Measurements from ENCODE around the gene SRXN1.
"Not testable (repeated sequence)": the region's sequence is repeated elsewhere in the genome, so short reads cannot be mapped to it uniquely, and the experiment has no call there.

Gene SRXN1

GRCh38 chr20:642013-642397 lies 11.0 kb downstream of the SRXN1 start:
- H3K9me3 ChIP-seq (ENCODE audit: insufficient read depth, low read depth, low read length); H3K27ac ChIP-seq (ENCODE audit: low read length); H3K4me1 ChIP-seq (ENCODE audit: insufficient read depth, low read length); H3K9ac ChIP-seq (ENCODE audit: low read depth, low read length); H3K36me3 ChIP-seq (ENCODE audit: insufficient read depth, low read depth, low read length); H3K4me3 ChIP-seq (ENCODE audit: low read length); H3K27me3 ChIP-seq (ENCODE audit: insufficient read depth, low read length): not testable (repeated sequence)

- Histone ChIP-seq H3K27me3 (ENCODE audit: insufficient read depth, low read length) (no peaks in the 10 kb centered on the region), H3K9me3 (ENCODE audit: insufficient read depth, low read depth, low read length) (no peaks in the 10 kb centered on the region), H3K4me1 (ENCODE audit: insufficient read depth, low read length) (peaks cover 3% of the 10 kb centered on the region; the same call in 1 of the 2 replicates), H3K4me3 (ENCODE audit: low read length) (no peak overlapping the region), H3K36me3 (ENCODE audit: insufficient read depth, low read depth, low read length) (no peaks in the 10 kb centered on the region), H3K9ac (ENCODE audit: low read depth, low read length) (no peak overlapping the region), H3K27ac (ENCODE audit: low read length) (no peak overlapping the region)
Measured at GRCh38 chr20:641516-641875, 11.5 kb downstream of the SRXN1 start.

DNA sequence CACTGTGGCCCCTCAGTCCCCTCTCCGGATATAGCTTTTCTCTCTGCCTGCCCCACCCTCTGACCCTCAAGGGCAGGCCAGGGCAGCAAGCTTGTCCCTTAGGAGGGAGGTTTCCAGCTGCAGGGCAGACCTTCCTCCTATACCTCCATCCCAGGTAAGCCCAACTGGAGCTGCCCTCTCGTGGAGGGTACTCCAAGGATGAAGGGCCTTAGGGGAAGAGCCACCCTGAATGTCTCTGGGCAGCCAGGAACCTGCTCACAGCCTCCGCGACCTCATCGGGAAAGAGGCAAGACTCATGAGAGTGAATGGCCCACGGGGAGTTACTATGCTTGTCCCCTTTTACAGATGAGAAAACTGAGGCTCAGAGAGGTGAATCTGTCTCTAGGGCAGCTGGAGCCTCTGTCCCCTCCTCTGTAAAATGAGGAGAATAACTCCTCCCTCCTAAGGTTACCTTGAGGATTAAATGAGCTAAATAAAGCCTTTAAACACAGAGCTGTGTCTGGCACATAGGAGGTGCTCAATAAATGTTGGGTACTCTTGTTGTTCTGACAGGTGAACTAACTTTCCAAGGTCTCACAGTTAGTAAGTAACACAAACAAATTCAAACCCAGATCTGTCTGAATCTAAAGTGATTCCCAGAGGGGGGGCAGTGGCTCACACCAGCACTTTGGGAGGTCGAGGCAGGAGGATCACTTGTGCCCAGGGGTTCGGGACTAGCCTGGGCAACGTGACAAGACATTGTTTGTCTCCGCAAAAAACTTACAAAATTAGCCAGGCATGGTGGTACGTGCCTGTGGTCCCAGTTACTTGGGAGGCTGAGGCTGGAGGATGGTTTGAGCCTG lies 12.1 kb downstream of the SRXN1 start:
- no peak overlapping the region for H3K4me3 ChIP-seq (ENCODE audit: low read length)
- H3K4me1 ChIP-seq (ENCODE audit: insufficient read depth, low read length): peaks cover 3% of the 10 kb centered on the region; the same call in 1 of the 2 replicates
- H3K27me3 ChIP-seq (ENCODE audit: insufficient read depth, low read length): no peaks in the 10 kb centered on the region
- no peaks in the 10 kb centered on the region for H3K36me3 ChIP-seq (ENCODE audit: insufficient read depth, low read depth, low read length)
- no peak overlapping the region for H3K9ac ChIP-seq (ENCODE audit: low read depth, low read length)
- H3K27ac ChIP-seq (ENCODE audit: low read length): no peak overlapping the region
- no peaks in the 10 kb centered on the region for H3K9me3 ChIP-seq (ENCODE audit: insufficient read depth, low read depth, low read length)

- Histone ChIP-seq H3K9ac (ENCODE audit: low read depth, low read length) (no peak overlapping the region), H3K4me3 (ENCODE audit: low read length) (no peak overlapping the region), H3K27me3 (ENCODE audit: insufficient read depth, low read length) (no peaks in the 10 kb centered on the region), H3K27ac (ENCODE audit: low read length) (no peak overlapping the region), H3K36me3 (ENCODE audit: insufficient read depth, low read depth, low read length) (no peaks in the 10 kb centered on the region), H3K9me3 (ENCODE audit: insufficient read depth, low read depth, low read length) (no peaks in the 10 kb centered on the region), H3K4me1 (ENCODE audit: insufficient read depth, low read length) (no peaks in the 10 kb centered on the region)
Measured at GRCh38 chr20:638579-638978, 14.4 kb downstream of the SRXN1 start.

- H3K4me1 ChIP-seq (ENCODE audit: insufficient read depth, low read length): no peaks in the 10 kb centered on the region
- no peak overlapping the region for H3K9ac ChIP-seq (ENCODE audit: low read depth, low read length)
- H3K27ac ChIP-seq (ENCODE audit: low read length): no peak overlapping the region
- H3K9me3 ChIP-seq (ENCODE audit: insufficient read depth, low read depth, low read length): no peaks in the 10 kb centered on the region
- H3K36me3 ChIP-seq (ENCODE audit: insufficient read depth, low read depth, low read length): no peaks in the 10 kb centered on the region
- H3K4me3 ChIP-seq (ENCODE audit: low read length): no peak overlapping the region
- no peaks in the 10 kb centered on the region for H3K27me3 ChIP-seq (ENCODE audit: insufficient read depth, low read length)
Measured at GRCh38 chr20:637559-637958, 15.4 kb downstream of the SRXN1 start.

DNA sequence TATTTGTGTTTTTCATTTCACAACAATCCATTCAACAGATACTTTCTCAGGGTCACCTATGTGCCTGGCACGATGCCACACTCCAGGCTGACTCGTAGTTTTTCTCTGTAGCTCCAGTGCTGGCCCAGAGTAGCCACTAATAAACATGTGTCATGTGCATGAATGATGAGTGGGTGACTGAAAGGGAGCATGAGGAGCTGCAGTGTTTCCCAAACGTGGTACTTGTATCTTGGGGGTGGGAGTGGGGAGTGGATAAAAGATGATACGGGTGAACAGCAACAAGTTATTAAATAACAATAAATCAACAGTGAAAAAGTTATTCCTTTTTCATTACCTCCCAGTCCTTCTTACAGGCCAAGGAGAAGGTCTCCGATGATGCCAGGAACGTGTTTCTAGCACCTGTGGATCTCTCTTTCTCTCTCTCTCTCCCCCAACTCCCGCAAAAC lies 17.1 kb downstream of the SRXN1 start:
- H3K27me3 ChIP-seq (ENCODE audit: insufficient read depth, low read length): no peaks in the 10 kb centered on the region
- no peak overlapping the region for H3K4me3 ChIP-seq (ENCODE audit: low read length)
- no peaks in the 10 kb centered on the region for H3K4me1 ChIP-seq (ENCODE audit: insufficient read depth, low read length)
- H3K9me3 ChIP-seq (ENCODE audit: insufficient read depth, low read depth, low read length): no peaks in the 10 kb centered on the region
- H3K9ac ChIP-seq (ENCODE audit: low read depth, low read length): no peak overlapping the region
- no peaks in the 10 kb centered on the region for H3K36me3 ChIP-seq (ENCODE audit: insufficient read depth, low read depth, low read length)
- no peak overlapping the region for H3K27ac ChIP-seq (ENCODE audit: low read length)

- Histone ChIP-seq H3K9ac (ENCODE audit: low read depth, low read length) (no peak overlapping the region), H3K4me3 (ENCODE audit: low read length) (no peak overlapping the region), H3K27ac (ENCODE audit: low read length) (no peak overlapping the region), H3K9me3 (ENCODE audit: insufficient read depth, low read depth, low read length) (no peaks in the 10 kb centered on the region), H3K36me3 (ENCODE audit: insufficient read depth, low read depth, low read length) (no peaks in the 10 kb centered on the region), H3K27me3 (ENCODE audit: insufficient read depth, low read length) (no peaks in the 10 kb centered on the region), H3K4me1 (ENCODE audit: insufficient read depth, low read length) (no peaks in the 10 kb centered on the region)
Measured at GRCh38 chr20:635028-635892, 17.7 kb downstream of the SRXN1 start.

DNA sequence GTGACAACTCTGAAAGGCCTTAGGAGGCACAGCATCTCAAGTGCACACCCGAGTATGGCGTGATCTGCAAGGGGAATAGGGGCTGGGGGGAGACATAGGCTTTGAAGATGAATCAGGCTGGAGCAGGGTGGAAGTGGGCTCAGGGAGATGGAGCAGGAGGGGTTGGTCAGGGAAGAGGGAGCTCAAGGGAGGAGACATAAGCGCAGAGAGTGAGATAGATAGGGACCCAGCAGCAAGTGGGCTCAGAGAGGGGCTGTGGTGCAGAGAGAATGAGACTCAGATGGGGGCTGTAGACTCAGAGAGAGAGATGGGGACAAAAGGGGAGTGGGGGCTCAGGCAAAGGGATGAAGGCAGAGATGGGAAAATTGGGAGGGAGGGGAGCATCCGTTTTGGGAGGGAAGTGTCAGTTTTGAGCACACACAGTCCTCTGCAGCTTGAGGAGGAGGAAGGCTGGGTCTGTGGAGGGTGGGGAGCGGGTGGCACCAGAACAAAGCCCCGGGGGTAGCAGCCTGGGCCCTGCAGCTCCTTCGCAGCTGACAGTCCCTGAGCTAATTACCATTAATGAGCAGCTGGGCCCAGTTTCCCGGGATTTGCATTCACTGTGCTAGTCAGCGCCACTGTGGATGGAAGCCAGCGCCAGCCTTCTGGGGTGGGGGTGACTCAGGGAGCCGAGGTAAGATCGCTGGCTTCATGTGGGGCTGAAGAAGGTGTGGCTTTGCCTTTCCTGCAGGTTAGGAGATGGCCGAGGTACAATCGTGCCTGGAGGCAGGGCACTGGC lies 18.7 kb downstream of the SRXN1 start:
- Histone ChIP-seq H3K27me3 (ENCODE audit: insufficient read depth, low read length) (no peaks in the 10 kb centered on the region), H3K9ac (ENCODE audit: low read depth, low read length) (no peak overlapping the region), H3K36me3 (ENCODE audit: insufficient read depth, low read depth, low read length) (no peaks in the 10 kb centered on the region), H3K4me1 (ENCODE audit: insufficient read depth, low read length) (no peaks in the 10 kb centered on the region), H3K4me3 (ENCODE audit: low read length) (no peak overlapping the region), H3K9me3 (ENCODE audit: insufficient read depth, low read depth, low read length) (no peaks in the 10 kb centered on the region), H3K27ac (ENCODE audit: low read length) (no peak overlapping the region)

GRCh38 chr20:631101-631500 lies 21.9 kb downstream of the SRXN1 start:
- Histone ChIP-seq H3K27me3 (ENCODE audit: insufficient read depth, low read length) (no peaks in the 10 kb centered on the region; the same call in 1 of the 2 replicates), H3K4me1 (ENCODE audit: insufficient read depth, low read length) (no peaks in the 10 kb centered on the region), H3K4me3 (ENCODE audit: low read length) (no peak overlapping the region), H3K9ac (ENCODE audit: low read depth, low read length) (no peak overlapping the region), H3K36me3 (ENCODE audit: insufficient read depth, low read depth, low read length) (no peaks in the 10 kb centered on the region), H3K27ac (ENCODE audit: low read length) (no peak overlapping the region), H3K9me3 (ENCODE audit: insufficient read depth, low read depth, low read length) (no peaks in the 10 kb centered on the region)

GRCh38 chr20:626579-626978 lies 26.4 kb downstream of the SRXN1 start:
- Histone ChIP-seq H3K4me1 (ENCODE audit: insufficient read depth, low read length) (peaks cover 5% of the 10 kb centered on the region; the same call in 1 of the 2 replicates), H3K27me3 (ENCODE audit: insufficient read depth, low read length) (no peaks in the 10 kb centered on the region; the same call in 1 of the 2 replicates), H3K36me3 (ENCODE audit: insufficient read depth, low read depth, low read length) (no peaks in the 10 kb centered on the region), H3K9me3 (ENCODE audit: insufficient read depth, low read depth, low read length) (no peaks in the 10 kb centered on the region), H3K9ac (ENCODE audit: low read depth, low read length) (no peak overlapping the region), H3K27ac (ENCODE audit: low read length) (no peak overlapping the region), H3K4me3 (ENCODE audit: low read length) (no peak overlapping the region)

DNA sequence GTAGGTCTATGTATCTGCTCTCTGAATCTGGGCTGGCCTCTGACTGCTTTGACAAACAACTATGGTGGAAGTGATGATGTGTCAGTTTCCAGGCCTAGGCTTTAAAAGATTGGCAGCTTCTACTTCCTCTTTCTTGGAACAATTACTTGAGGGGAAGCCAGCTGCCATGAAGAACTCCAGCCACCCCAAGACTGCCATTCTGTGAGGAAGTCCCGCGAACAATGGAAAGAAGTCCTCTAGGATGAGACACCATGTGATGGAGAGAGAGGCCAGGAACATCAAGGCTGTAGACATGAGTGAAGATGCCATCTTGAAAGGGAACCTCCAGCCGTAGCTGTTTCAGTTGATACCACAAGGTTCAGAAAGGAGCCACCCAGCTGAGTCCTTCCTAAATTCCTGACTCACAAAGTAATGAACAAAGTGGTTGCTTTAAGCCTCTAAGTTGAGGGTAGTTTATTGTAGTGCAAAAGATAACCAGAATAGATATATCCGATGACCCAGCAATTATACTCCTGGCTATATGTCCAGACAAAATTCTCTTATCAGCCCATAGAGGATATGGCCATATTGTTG lies 27.6 kb downstream of the SRXN1 start:
- Histone ChIP-seq H3K4me3 (ENCODE audit: low read length) (no peak overlapping the region), H3K27me3 (ENCODE audit: insufficient read depth, low read length) (no peaks in the 10 kb centered on the region; the same call in 1 of the 2 replicates), H3K4me1 (ENCODE audit: insufficient read depth, low read length) (peaks cover 12% of the 10 kb centered on the region; the same call in 1 of the 2 replicates), H3K9me3 (ENCODE audit: insufficient read depth, low read depth, low read length) (no peaks in the 10 kb centered on the region), H3K27ac (ENCODE audit: low read length) (no peak overlapping the region), H3K9ac (ENCODE audit: low read depth, low read length) (no peak overlapping the region), H3K36me3 (ENCODE audit: insufficient read depth, low read depth, low read length) (no peaks in the 10 kb centered on the region)

Measured in iPS-20b (cell line).